H54 (cell line): ENCODE data around the gene EIF4B.

Experiments
- DNase-seq: peaks from one replicate; pipeline ENCODE4 v3.0.0; 2011; ENCODE audit warnings: low spot score, mixed read lengths; ENCODE audit not compliant: insufficient read length
- FAIRE-seq: peaks from 3 replicates; lab custom pipeline; 2011; peaks lifted over from hg19 to GRCh38; lab: Jason Lieb, UNC
- POLR2A ChIP-seq: IDR thresholded peaks from 2 replicates; pipeline ENCODE4 v1.6.1; 2011; ENCODE audit warnings: low read depth, mild to moderate bottlenecking, low read length

EIF4B gene

DNA sequence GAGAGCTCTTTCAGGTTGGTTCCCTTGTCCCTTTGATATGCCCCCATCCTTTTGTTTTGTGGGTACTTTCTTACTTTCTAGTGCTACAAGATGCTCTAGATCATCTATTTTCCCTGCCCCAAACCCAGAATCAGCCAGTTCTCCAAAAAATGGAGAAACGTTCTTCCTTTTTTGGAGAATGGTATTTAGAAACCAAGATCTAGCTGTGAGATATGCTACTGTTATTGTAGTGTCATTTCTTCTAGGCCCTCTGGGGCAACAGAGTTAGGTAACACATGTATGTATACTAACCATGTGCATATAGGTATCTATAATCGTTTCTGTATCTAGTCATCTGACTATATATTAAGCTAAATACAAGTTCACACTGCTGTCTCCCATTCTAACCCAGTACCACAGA, 84.3 kb downstream of the EIF4B start:
- no peak for DNase-seq
- TF ChIP-seq POLR2A = no peak
- no peak for FAIRE-seq

DNA sequence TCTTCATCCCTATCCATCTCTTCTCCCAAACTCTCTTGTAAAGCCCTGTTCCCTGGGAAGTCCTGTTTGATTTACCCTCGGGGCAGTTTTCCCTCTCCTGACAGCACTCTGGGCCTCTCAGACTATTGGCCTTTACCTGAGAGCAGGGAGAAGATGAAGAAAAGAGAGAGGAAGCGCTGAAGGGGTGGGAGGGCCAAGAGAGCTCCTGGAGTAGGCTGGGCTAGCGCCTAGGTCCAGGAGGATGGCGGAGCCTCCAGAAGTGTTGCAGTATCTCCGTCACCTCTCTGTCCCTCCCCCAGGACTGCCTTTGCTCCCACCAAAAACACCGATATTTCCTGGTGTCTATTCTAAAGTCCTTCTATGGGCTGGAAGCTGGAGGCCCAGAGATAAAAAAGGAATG, 85.5 kb downstream of the EIF4B start:
- DNase-seq (no peak), FAIRE-seq (no peak)
- no peak for TF ChIP-seq POLR2A
